Measurements from ENCODE around the gene NRK.
"Not testable (repeated sequence)": the region's sequence is repeated elsewhere in the genome, so short reads cannot be mapped to it uniquely, and the experiment has no call there.

NRK gene

DNA sequence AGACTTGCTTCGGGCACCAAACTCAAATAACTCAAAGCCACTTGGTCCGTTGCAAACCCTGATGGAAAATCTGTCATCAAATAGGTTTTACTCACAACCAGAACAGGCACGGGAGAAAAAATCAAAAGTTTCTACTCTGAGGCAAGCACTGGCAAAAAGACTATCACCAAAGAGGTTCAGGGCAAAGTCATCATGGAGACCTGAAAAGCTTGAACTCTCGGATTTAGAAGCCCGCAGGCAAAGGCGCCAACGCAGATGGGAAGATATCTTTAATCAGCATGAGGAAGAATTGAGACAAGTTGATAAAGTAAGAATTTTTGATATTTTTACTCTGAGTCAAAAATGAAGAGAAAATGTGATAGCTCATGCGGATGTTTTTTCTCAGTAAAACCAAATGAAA lies 87.2 kb downstream of the NRK start:
- no peak for DNase-seq

DNA sequence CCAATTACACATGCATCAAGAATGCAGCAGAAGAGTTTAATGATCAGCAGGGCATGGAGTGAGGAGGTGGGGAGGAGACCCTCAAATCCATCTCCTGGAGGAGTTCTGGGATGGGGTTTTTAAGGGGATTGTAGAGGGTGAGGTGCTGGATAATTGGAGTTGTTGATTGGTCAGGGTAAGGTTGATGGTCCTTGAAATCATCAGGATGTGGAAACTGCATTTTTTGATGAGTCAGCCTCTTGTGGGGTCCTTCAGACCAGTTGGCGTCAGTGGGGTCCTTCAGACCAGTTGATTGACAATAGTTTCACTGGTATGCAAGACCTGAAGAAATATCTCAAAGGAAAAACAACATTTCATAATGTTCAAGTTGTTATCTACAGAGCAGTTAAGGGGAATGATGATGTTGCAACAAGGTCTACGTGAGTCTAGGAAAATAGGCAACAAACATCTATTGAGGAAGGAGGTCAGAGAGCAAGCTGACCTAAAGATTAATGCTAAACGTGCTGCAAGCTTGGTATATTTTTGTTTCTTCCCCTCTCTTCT lies 88.3 kb downstream of the NRK start:
- no peak for DNase-seq

DNA sequence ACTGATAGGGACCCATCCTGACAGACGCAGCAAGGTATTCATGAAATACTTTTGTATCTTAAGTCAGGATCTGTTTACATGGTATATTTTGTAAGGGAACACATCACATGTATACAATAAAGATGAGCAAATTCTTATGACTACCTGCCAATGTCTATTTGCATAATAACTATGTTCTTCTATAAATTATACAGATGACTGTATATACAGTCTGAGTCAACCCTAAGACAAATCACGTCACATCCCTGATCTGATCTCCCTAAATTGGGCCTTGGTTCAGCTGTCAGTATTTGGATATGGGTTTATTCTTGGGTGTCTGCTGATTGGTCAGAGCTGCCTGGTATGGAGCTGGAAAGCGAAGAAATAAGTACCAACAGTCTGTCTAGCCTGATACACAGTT lies 122.9 kb downstream of the NRK start:
- DNase-seq, result no peak

DNA sequence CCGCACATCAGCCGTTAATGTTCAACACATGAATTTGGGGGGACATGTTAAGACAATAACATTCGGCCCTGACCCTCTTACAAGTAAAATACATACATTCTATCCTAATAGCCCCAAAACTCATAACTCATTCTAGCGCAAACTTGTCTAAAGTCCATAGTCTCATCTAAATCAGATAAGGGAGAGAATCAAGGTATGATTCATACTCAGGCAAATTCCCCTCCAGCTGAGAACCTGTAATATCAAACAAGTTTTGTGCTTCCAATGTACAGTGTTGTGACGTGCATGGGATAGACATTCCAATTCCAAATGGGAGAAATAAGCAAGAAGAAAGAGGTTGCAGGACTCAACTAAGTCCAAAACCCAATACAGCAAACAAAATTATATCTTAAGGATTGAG lies 147.1 kb downstream of the NRK start:
- DNase-seq, result no peak

DNA sequence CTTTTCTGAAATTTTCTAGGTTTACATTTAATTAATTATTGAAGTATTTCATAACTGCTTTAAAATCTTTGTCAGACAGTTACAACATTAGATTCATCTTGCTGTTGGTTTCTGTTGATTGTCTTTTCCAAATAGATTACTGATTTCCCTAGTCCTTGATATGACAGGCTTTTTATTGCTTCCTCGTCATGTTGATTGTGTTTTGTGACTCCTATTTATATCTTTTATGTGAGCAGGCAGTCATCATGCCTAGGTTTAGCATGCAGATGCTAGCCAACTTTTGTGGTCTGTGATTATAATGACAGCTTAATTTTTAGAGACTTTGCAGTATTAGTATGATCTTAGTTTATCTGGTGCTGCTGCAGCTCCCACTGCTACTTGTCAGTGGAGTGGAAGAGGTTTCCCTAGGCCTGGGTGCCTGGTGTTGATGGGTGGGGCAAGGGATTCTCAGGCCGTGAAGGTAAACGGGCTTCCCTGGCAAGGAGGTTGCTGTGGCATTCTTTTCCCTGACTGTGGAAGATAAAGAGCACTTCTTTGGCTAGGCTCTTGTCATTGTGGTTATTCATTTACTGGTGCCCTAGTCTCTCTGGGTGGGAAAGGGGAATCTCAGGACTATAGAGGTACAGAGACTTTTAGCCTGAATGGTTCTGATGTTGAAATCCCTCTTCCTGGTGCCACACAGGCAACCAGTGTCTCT lies 150.5 kb downstream of the NRK start:
- DNase-seq, result no peak

DNA sequence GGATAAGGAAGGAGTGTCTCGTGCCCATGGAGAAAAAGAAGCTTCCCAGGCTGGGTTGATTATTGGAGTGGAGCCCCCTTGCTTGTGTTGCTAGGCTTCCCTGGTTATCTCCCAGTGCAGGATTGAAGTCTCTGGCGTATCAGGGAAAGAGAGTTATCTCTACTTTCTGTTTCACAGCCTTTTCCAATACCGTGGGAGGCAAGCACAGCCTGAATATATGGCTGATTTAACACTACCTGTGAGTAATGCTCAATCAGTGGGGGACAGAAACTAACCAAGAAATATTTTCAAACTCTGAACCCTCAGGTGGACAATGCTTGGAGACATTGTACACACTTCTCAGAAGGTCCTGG lies 151.0 kb downstream of the NRK start:
- no peak for DNase-seq

DNA sequence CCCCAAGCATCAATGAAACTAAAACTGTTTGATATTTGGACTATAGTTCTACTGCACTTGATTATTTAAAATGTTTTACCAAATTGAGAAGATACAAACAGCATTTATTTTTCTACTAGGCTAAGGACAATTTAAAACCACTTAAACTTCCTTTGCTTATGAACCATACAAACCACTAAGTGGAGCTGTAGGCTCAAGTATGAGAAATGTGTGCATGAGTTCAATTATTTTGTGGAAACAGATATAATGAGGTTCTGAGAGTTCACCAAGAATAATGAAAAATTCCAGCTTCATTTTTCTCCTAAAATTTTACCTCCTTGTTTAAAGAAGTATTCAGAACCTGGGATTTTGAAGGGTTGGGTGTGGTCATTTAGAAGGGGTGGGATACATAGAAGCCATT lies 153.0 kb downstream of the NRK start:
- no peak for DNase-seq

DNA sequence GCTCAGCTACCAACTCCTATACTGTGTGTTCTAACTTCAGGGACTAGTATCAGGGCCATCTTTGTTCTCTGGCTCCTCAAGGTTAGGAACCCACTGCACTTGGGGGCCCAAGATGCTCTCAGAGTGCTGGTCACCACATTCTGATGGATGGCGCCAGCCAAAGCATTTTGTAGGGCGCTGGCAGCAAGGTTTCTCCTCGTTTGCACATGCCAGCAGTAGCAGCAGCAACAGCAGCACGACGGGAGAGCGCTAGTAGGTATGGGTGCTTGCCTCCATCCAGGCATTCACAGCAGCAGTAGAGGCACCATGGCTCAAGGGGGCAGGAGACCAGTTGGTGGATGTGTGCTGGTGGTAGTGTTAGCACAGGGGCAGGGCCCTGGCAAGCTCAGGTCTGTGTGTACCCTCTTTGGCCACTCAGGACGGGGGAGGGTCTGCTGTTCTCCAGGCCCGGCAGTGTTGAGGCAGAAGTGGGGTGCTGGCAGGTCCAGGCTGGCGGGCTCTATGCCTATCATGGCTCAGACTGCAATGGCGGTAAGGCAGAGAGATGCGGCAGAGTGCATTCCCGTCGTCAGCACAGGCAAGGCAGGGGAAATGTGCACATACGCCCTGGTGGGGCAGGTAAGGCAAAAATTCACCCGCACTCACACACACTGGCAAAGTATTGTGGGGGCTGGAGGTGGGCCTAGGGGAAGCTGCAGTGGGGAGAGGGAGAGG lies 159.6 kb downstream of the NRK start:
- no peak for DNase-seq

DNA sequence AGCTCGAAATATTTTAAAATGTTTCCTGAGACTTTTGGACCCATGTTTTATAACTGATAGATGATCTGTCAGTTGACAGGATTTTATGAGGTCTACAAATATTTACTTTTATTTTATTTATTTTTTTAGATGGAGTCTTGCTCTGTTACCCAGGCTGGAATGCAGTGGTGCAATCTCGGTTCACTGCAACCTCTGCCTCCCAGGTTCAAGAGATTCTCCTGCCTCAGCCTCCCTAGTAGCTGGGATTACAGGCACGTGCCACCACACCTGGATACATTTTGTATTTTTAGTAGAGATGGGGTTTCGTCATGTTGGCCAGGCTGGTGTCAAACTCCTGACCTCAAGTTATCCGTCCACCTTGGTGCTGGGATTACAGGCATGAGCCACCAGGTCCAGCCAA lies 166.1 kb downstream of the NRK start:
- DNase-seq, result not testable (repeated sequence)

DNA sequence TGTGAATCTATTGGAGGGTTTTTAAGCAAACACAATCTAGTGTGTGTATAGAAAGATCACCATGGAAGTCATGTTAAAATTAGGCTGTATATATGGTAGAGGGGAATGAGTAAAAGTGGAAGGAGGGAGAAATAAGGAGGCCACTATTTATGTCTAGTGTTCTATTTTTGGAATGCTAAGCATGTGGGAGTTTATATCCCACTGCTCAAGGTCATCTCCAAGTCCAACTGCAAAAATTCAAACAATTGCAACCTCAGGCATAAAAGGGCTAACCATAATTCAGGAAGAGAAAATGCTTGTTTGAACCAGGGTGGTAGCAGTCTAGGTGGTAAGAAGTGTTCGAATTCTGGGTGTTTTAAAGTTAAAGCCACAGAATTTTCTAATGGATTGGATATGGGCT lies 177.0 kb downstream of the NRK start:
- DNase-seq, result no peak

DNA sequence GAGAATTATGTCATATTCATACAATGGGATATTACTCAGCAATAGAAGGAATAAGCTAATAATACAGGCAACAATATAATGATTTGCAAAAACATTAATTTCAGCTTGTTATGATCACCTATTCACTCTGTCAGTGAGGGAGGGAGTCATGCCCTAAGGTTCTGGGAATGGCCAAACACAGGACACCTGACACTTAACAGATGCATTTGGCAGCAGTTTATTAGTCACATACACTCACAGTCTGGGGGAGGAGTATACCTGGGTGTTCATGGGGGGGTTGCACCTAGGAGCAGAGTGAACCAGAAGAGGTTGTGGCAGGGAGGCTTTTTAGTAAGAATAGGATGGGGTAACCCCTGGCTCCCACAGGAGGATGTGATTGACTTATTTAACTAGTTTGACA lies 177.9 kb downstream of the NRK start:
- no peak for DNase-seq

DNA sequence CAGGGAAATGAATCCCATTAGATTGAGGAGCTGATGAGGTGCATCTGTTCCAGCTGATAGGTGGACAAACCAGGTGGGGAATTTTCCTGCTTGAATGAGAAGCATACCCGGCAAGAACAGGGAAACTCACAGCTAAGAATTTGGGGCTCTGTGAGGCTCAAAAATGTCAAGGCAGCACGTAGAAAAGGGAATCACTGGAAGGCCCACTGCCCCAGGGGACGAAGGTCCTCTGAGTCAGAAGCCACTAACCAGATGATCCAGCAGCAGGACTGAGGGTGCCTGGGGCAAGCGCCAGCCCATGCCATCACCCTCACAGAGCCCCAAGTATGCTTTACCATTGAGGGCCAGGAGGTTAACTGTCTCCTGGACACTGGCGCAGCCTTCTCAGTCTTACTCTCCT lies 178.3 kb downstream of the NRK start:
- not testable (repeated sequence) for DNase-seq

DNA sequence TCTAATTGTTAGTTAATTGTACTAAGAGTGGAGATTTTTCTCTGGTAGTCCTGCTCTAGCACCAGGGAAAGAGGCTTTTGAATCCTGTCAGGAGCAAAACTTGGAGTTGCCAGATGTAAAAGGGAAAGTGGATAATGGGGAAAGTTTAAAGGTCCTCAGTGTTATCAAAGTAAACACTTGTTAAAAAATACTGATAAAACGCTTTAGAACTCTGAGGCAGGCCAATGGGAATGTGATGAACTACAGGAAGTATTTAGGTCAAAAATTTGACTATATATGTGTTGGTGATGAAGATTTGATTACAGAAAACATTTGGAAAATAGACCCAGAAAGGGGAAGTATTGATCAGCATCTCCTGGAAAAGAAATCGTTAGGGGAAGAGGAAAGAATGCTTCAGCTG lies 183.3 kb downstream of the NRK start:
- DNase-seq, result no peak

DNA sequence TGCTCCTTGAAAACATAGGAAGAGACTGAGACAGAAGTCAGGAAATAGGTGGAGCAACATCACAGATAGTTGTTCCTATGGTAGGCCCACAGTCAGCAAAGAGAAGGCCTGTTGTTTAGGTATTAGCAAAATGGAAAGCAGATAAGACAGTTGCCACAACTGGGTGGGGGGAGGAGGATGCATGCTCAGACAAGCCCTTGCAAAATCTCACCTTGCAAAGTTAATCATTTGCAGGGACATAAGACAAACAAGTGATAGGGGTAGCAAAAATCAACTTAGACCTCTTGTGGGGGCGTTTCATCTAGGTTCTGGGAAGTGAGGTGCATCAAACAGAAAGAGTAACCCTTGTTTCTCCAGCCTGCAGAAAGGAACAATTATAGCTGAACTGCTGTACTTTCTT lies 185.5 kb downstream of the NRK start:
- DNase-seq, result no peak
